Activated CD4-positive, alpha-beta T cell treated with anti-CD3 and anti-CD28 coated beads for 1 hour (primary cell): ENCODE results near the gene BTBD9.

Source experiments
- DNase-seq: peaks from one replicate; pipeline ENCODE4 v3.0.0-alpha.2; 2020

Gene BTBD9

GRCh38 chr6:38417521-38417920, 222.2 kb downstream of the BTBD9 start:
- DNase-seq = no peak

GRCh38 chr6:38415231-38416005, 224.3 kb downstream of the BTBD9 start:
- DNase-seq = no peak

- no peak for DNase-seq
These were observed 226.5 kb downstream of the BTBD9 start for GRCh38 chr6:38413102-38413800.

- no peak for DNase-seq
These were observed 232.5 kb downstream of the BTBD9 start for GRCh38 chr6:38407192-38407591.

- no peak for DNase-seq
These were observed 233.6 kb downstream of the BTBD9 start for GRCh38 chr6:38406096-38406495.

- DNase-seq = no peak
These were observed 234.7 kb downstream of the BTBD9 start for GRCh38 chr6:38404900-38405556.

GRCh38 chr6:38404355-38404754, 235.4 kb downstream of the BTBD9 start:
- DNase-seq = no peak

- DNase-seq = no peak
These were observed 236.2 kb downstream of the BTBD9 start for GRCh38 chr6:38403548-38403947.

GRCh38 chr6:38400764-38401163, 239.0 kb downstream of the BTBD9 start:
- DNase-seq = no peak

GRCh38 chr6:38400101-38400500, 239.6 kb downstream of the BTBD9 start:
- DNase-seq = no peak

- DNase-seq = no peak
These were observed 243.5 kb downstream of the BTBD9 start for GRCh38 chr6:38396209-38396608.

- DNase-seq = no peak
These were observed 245.7 kb downstream of the BTBD9 start for GRCh38 chr6:38393986-38394385.

GRCh38 chr6:38391626-38392579, 247.8 kb downstream of the BTBD9 start:
- no peak for DNase-seq

- DNase-seq = no peak
These were observed 248.5 kb downstream of the BTBD9 start for GRCh38 chr6:38391206-38391605.

GRCh38 chr6:38389875-38390274, 249.9 kb downstream of the BTBD9 start:
- no peak for DNase-seq

- DNase-seq = no peak
These were observed 251.8 kb downstream of the BTBD9 start for GRCh38 chr6:38387971-38388370.

GRCh38 chr6:38387461-38387860, 252.3 kb downstream of the BTBD9 start:
- no peak for DNase-seq

GRCh38 chr6:38378801-38379200, 260.9 kb downstream of the BTBD9 start:
- DNase-seq = no peak

- no peak for DNase-seq
These were observed 263.8 kb downstream of the BTBD9 start for GRCh38 chr6:38375937-38376336.

- DNase-seq = no peak
These were observed 264.4 kb downstream of the BTBD9 start for GRCh38 chr6:38375341-38375740.

GRCh38 chr6:38371881-38372280, 267.8 kb downstream of the BTBD9 start:
- no peak for DNase-seq
